Epithelial cell of esophagus (primary cell): ENCODE data around the gene SMIM36.
"Not testable (repeated sequence)": the region's sequence is repeated elsewhere in the genome, so short reads cannot be mapped to it uniquely, and the experiment has no call there.

Experiments
- DNase-seq: peaks from one replicate; pipeline ENCODE4 v3.0.0; 2010; ENCODE audit warnings: low read depth
- H3K4me3 ChIP-seq: 2 replicates; pipeline ENCODE4 v1.5.1; 2011; ENCODE audit warnings: mild to moderate bottlenecking, low read length, control low read depth
- TF ChIP-seq, protein P1 (sequence below): IDR thresholded peaks from 2 replicates; pipeline ENCODE4 v1.5.1; 2011; ENCODE audit warnings: low read depth, mild to moderate bottlenecking, low read length, control low read depth, inconsistent platforms; ENCODE audit not compliant: insufficient read depth; ENCODE audit errors: missing control alignments

The SMIM36 gene

DNA sequence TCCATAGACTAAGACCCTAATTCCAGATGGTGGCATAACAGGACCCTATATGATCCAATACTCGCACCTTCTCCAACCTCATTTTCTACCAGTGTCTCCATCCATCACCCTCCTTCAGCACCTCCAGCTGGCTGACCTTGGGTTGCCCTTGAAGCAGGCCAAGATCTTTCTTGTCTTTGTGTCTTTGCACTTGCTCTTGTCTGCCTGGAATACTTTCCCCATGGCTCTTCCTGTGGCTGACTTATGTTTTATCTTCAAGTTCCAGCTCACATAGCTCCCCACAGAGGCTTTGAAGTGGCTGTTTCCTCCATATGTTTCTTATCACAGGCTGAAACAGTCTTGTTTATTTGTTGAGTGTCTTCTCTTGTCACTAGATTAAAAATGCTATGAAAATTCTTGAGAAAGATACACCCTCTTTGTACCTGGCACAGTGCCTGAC is 60.0 kb downstream of the SMIM36 start:
- DNase-seq = no peak
- TF ChIP-seq, protein P1, sequence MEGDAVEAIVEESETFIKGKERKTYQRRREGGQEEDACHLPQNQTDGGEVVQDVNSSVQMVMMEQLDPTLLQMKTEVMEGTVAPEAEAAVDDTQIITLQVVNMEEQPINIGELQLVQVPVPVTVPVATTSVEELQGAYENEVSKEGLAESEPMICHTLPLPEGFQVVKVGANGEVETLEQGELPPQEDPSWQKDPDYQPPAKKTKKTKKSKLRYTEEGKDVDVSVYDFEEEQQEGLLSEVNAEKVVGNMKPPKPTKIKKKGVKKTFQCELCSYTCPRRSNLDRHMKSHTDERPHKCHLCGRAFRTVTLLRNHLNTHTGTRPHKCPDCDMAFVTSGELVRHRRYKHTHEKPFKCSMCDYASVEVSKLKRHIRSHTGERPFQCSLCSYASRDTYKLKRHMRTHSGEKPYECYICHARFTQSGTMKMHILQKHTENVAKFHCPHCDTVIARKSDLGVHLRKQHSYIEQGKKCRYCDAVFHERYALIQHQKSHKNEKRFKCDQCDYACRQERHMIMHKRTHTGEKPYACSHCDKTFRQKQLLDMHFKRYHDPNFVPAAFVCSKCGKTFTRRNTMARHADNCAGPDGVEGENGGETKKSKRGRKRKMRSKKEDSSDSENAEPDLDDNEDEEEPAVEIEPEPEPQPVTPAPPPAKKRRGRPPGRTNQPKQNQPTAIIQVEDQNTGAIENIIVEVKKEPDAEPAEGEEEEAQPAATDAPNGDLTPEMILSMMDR = no peak
- no peak overlapping the region for H3K4me3 ChIP-seq

- DNase-seq = no peak
- TF ChIP-seq, protein P1 = no peak
Observed at GRCh38 chr17:55450232-55450825, 60.9 kb downstream of the SMIM36 start.

GRCh38 chr17:55448681-55449080 is 62.6 kb downstream of the SMIM36 start:
- DNase-seq = no peak
- no peak overlapping the region for H3K4me3 ChIP-seq
- TF ChIP-seq, protein P1 = no peak

More at GRCh38 chr17:55450232-55450825, 60.9 kb downstream of the SMIM36 start:
- H3K4me3 ChIP-seq = no peak overlapping the region

- no peak for DNase-seq
- TF ChIP-seq, protein P1 = no peak
- no peak overlapping the region for H3K4me3 ChIP-seq
Observed at GRCh38 chr17:55446581-55447205, 64.6 kb downstream of the SMIM36 start.

DNA sequence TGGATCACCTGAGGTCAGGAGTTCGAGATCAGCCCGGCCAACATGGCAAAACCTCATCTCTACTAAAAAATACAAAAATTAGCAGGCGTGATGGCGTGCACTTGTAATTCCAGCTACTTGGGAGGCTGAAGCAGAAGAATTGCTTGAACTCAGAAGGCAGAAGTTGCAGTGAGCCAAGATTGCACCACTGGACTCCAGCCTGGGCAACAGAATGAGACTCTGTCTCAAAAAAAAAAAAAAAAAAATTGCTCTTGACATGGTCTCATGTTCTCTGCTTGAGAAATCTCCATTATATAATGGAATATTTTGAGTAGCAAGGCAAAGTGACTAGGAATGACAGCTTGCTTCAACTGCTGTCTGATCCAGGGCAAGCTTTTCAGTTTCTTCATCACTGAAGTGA is 65.2 kb downstream of the SMIM36 start:
- H3K4me3 ChIP-seq, DNase-seq: not testable (repeated sequence)

DNA sequence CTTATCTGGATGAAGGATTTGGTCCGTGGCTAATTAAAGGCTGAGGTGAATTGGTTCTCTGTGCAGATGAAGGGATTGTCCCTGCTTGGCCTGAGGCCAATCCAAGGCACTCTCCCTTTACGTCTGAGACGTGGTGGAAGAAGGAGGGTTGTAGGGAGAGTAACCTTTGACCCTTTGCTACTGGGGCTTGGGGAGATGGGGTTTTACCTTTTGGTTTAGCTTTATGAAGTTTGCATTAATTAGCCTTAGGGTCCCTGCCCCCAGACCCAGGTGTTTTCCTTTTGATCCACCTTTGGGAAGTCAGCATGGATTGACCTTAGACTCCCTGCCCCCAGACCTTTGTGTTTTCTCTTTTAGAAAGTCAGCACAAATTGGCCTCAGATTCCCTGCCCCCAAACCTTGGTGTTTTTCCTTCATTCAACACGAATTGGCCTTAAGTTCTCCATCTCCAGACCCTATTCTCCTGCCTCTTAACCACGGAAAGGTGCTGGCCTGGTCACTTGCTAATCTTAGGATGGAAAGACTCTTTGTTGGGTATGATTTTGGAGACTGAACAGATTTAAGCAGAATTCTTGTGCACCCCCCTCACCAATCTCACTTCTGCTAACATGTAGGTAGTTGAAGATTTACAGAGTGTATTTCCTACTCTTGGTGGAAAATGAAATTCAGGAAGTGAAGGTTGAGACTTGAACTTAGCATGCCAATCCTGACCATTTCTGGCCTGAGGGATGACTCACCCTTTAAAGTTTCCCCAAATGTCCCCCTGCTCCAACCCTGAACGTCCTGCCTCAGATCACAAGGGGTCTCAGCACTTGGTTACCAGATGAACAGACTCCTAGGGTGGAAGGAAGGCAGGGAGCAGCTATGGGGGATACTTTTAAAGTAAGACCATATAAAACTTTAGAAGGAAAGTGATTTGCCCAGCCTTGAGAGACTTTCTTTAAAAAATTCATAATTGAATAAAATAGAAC is 66.5 kb downstream of the SMIM36 start:
- TF ChIP-seq, protein P1 = no peak
- DNase-seq = no peak
- H3K4me3 ChIP-seq = no peak overlapping the region

DNA sequence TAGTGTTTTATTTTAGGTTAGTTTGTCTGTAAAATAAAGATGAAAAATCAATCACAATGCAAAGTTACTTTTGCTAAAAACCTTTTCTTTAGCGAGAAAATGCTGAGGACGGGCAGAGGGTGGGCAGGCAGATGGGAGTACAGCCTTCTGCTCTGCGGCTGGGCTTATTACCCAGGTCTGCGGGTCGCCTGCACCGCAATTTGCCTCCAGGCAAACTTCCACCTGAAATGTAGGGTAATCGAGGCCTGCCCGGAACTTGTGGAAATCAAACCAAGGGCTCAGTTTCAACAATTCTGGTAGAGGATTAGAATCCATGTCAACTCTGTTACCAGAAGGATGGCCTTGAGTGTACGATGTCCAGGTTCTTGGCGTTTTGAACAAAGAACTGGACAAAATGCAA is 67.3 kb downstream of the SMIM36 start:
- TF ChIP-seq, protein P1 = no peak
- DNase-seq = no peak
- no peak overlapping the region for H3K4me3 ChIP-seq
